Mesendoderm (in vitro differentiated cells): ENCODE measurements around the gene GFRA1.

Source experiments
- DNase-seq: peaks from one replicate; pipeline ENCODE4 v3.0.0; 2013
- H2AK5ac ChIP-seq: 2 replicates; pipeline ENCODE4 v1.6.1; 2013; ENCODE audit warnings: low read length, inconsistent platforms
- H2BK120ac ChIP-seq: 2 replicates; pipeline ENCODE4 v1.6.1; 2013; ENCODE audit warnings: low read depth, mild to moderate bottlenecking, low read length, moderate library complexity, mixed read lengths
- H2BK15ac ChIP-seq: replicated peaks from 2 replicates; pipeline ENCODE4 v1.6.1; 2013; ENCODE audit warnings: low read depth, mild to moderate bottlenecking, moderate library complexity
- H2BK5ac ChIP-seq: 2 replicates; pipeline ENCODE4 v1.6.1; 2013; ENCODE audit warnings: low read length, inconsistent platforms
- H3K18ac ChIP-seq: 2 replicates; pipeline ENCODE4 v1.6.1; 2013; ENCODE audit warnings: mild to moderate bottlenecking, low read length, mixed read lengths
- H3K23ac ChIP-seq: one replicate; pipeline ENCODE4 v1.6.1; 2013; ENCODE audit warnings: low read length
- H3K27ac ChIP-seq: 2 replicates; pipeline ENCODE4 v1.5.1; 2013; ENCODE audit warnings: low read depth, mild to moderate bottlenecking, inconsistent platforms, low read length, moderate library complexity
- H3K27me3 ChIP-seq: 2 replicates; pipeline ENCODE4 v1.6.1; 2013; ENCODE audit warnings: low read length, control low read depth, mild to moderate bottlenecking, inconsistent platforms; ENCODE audit not compliant: insufficient read depth, poor library complexity
- H3K36me3 ChIP-seq: 2 replicates; pipeline ENCODE4 v1.6.1; 2013; ENCODE audit warnings: low read length, inconsistent platforms; ENCODE audit not compliant: control insufficient read depth, insufficient read depth
- H3K4ac ChIP-seq: one replicate; pipeline ENCODE4 v1.6.1; 2013; ENCODE audit warnings: low read depth, mild to moderate bottlenecking, low read length, moderate library complexity
- H3K4me1 ChIP-seq: 2 replicates; pipeline ENCODE4 v1.6.1; 2013; ENCODE audit warnings: low read depth, low read length, inconsistent platforms; ENCODE audit not compliant: control insufficient read depth
- H3K4me2 ChIP-seq: 2 replicates; pipeline ENCODE4 v1.6.1; 2013; ENCODE audit warnings: low read length
- H3K4me3 ChIP-seq: 2 replicates; pipeline ENCODE4 v1.5.1; 2013; ENCODE audit warnings: mild to moderate bottlenecking, low read length
- H3K56ac ChIP-seq: one replicate; pipeline ENCODE4 v1.6.1; 2013; ENCODE audit warnings: low read length
- H3K79me1 ChIP-seq: 2 replicates; pipeline ENCODE4 v1.6.1; 2013; ENCODE audit warnings: low read length, inconsistent platforms
- H3K79me2 ChIP-seq: 2 replicates; pipeline ENCODE4 v1.6.1; 2013; ENCODE audit warnings: mild to moderate bottlenecking, low read length; ENCODE audit not compliant: control insufficient read depth, insufficient read depth
- H3K9ac ChIP-seq: 2 replicates; pipeline ENCODE4 v1.6.1; 2013; ENCODE audit warnings: low read length, inconsistent platforms
- H4K5ac ChIP-seq: one replicate; pipeline ENCODE4 v1.6.1; 2013; ENCODE audit warnings: low read length
- H4K8ac ChIP-seq: one replicate; pipeline ENCODE4 v1.6.1; 2013; ENCODE audit warnings: low read depth, mild to moderate bottlenecking, control low read depth, low read length, moderate library complexity
- WGBS: extraction: QIAGEN DNeasy Blood & Tissue Kit; methylation state at CpG from one replicate; pipeline ENCODE4 v1.1.7; 2013; ENCODE audit warnings: low lambda C conversion rate, missing lambda C conversion rate; ENCODE audit not compliant: insufficient coverage; ENCODE audit errors: extremely low coverage; 5-methylcytosine and 5-hydroxymethylcytosine counted together

GFRA1 gene

DNA sequence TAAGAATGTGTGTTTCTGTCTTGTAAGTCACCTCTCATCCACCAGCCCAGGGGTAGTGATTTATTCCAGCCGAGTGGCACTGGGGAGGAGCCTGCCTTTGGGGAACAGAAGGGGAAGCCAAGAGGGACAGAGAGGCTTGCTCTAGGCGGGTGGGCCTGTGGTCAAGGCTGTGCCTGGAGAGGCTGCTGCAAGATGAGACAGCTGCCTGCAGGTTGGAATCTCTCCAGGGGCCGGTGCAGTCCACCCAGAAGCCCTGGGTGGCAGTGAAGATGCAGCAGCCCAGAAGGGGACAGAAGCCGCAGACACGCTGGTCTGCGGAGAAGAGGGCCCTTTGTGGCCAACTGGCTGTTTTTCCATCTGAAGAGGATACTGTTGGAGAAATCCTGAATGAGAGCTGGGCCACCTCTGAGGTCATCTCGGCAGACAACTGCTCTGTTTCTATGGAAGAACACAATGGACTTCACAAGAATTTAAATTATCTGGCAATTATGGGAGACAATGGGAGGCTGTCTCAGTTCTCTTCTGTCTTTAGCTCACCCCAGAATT, 175.7 kb downstream of the GFRA1 start:
- no peak overlapping the region for H2AK5ac ChIP-seq
- no peak overlapping the region for H2BK15ac ChIP-seq
- no peak overlapping the region for H3K4me3 ChIP-seq
- H3K27ac ChIP-seq = no peak overlapping the region
- H3K4ac ChIP-seq = no peak overlapping the region
- WGBS = no CpG with 5 or more reads among the region's 7 CpGs
- H3K79me1 ChIP-seq = no peaks in the 10 kb centered on the region
- H3K4me2 ChIP-seq = no peak overlapping the region
- no peaks in the 10 kb centered on the region for H3K4me1 ChIP-seq
- H2BK5ac ChIP-seq = no peak overlapping the region
- no peak overlapping the region for H3K9ac ChIP-seq
- H3K79me2 ChIP-seq = no peaks in the 10 kb centered on the region
- no peak overlapping the region for H3K18ac ChIP-seq
- H4K8ac ChIP-seq = no peak overlapping the region
- no peak overlapping the region for H3K56ac ChIP-seq
- DNase-seq = peak; percentile 36
- no peaks in the 10 kb centered on the region for H3K27me3 ChIP-seq
- H3K36me3 ChIP-seq = no peaks in the 10 kb centered on the region
- H3K23ac ChIP-seq = no peak overlapping the region
- no peak overlapping the region for H2BK120ac ChIP-seq
- H4K5ac ChIP-seq = no peak overlapping the region

DNA sequence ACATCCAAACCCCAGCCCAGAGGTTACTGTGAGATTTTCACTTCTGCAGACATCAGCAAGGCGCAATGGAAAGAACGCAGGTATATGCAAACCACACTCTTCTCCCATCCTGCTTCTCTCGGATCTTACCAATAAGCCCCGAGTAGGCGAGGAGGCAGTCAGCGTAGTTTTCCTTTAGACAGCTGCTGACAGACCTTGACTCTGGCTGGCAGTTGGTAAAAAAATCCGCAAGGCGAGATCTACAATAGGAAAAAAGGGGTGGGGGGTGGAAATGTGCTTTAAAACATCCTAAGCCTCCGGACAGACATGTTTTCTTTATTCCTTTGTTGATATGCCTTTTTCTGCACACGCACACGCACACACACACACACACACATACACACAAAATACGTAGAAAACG, 176.5 kb downstream of the GFRA1 start:
- H3K4ac ChIP-seq = no peak overlapping the region
- no peak overlapping the region for H3K23ac ChIP-seq
- no peak overlapping the region for H2BK15ac ChIP-seq
- no peak overlapping the region for H3K4me3 ChIP-seq
- WGBS = no CpG with 5 or more reads among the region's 13 CpGs
- H3K4me1 ChIP-seq = no peaks in the 10 kb centered on the region
- no peak overlapping the region for H3K9ac ChIP-seq
- H3K18ac ChIP-seq = no peak overlapping the region
- no peak overlapping the region for H2AK5ac ChIP-seq
- no peaks in the 10 kb centered on the region for H3K79me1 ChIP-seq
- DNase-seq = no peak
- H3K56ac ChIP-seq = no peak overlapping the region
- no peaks in the 10 kb centered on the region for H3K27me3 ChIP-seq
- no peak overlapping the region for H4K5ac ChIP-seq
- no peaks in the 10 kb centered on the region for H3K36me3 ChIP-seq
- no peak overlapping the region for H3K27ac ChIP-seq
- no peak overlapping the region for H4K8ac ChIP-seq
- no peak overlapping the region for H2BK5ac ChIP-seq
- H3K79me2 ChIP-seq = no peaks in the 10 kb centered on the region
- no peak overlapping the region for H3K4me2 ChIP-seq
- no peak overlapping the region for H2BK120ac ChIP-seq

DNA sequence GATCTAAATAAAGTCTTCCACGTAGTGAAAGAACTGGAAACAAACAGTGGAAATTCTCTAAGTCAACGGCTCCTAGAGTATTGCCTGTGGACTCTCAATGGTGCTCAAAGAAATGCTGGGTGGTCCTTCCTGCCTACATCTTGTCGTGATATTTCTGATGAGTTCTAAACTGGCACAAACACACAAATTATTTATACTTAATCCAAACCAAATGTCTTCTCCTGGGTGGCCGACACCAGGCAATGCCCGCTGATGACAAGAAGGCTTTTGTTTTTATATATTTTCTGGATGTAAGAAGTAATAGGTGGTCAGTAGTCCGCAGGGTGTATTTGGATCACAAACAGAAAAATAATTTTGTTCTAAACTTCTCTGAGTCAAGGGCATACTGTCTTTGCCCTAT, 178.7 kb downstream of the GFRA1 start:
- H3K23ac ChIP-seq = no peak overlapping the region
- H4K5ac ChIP-seq = no peak overlapping the region
- H3K4me1 ChIP-seq = no peaks in the 10 kb centered on the region
- no peak overlapping the region for H4K8ac ChIP-seq
- no peak overlapping the region for H2BK5ac ChIP-seq
- H3K9ac ChIP-seq = no peak overlapping the region
- no peak overlapping the region for H3K4me2 ChIP-seq
- no peak overlapping the region for H2BK120ac ChIP-seq
- H3K27me3 ChIP-seq = no peaks in the 10 kb centered on the region
- no peaks in the 10 kb centered on the region for H3K79me2 ChIP-seq
- H3K36me3 ChIP-seq = no peaks in the 10 kb centered on the region
- no peak overlapping the region for H2BK15ac ChIP-seq
- H3K56ac ChIP-seq = no peak overlapping the region
- H3K27ac ChIP-seq = no peak overlapping the region
- no peak overlapping the region for H3K4me3 ChIP-seq
- DNase-seq = no peak
- WGBS = no CpG with 5 or more reads among the region's 6 CpGs
- no peak overlapping the region for H3K4ac ChIP-seq
- H3K18ac ChIP-seq = no peak overlapping the region
- H2AK5ac ChIP-seq = no peak overlapping the region
- H3K79me1 ChIP-seq = no peaks in the 10 kb centered on the region

DNA sequence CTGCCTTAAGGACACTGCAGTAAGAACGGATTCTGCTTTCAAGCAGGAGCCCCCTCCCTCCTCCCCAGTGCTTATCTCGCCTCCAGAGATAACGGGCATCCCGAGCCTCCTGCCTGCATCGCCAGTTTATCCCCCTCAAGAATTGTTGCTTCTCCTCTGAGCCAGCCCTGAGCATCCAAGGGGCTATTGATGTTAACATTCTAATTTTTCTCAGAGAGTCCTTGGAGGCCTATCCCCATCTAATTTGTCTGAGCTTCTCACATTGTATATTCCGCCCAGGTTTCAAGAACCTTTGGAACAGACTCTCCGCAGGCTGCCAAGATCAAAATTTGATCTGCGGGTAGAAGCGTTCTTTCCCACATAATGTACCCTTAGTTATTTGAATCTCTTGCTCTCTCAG, 180.0 kb downstream of the GFRA1 start:
- Histone ChIP-seq H3K4me3 (no peak overlapping the region), H3K56ac (no peak overlapping the region), H3K4me2 (no peak overlapping the region), H2BK120ac (no peak overlapping the region), H3K36me3 (no peaks in the 10 kb centered on the region), H2BK15ac (no peak overlapping the region), H3K79me1 (no peaks in the 10 kb centered on the region), H4K5ac (no peak overlapping the region), H3K79me2 (no peaks in the 10 kb centered on the region), H2AK5ac (no peak overlapping the region), H3K4ac (no peak overlapping the region), H3K27ac (no peak overlapping the region), H3K4me1 (no peaks in the 10 kb centered on the region), H3K18ac (no peak overlapping the region), H4K8ac (no peak overlapping the region), H3K9ac (no peak overlapping the region), H2BK5ac (no peak overlapping the region), H3K27me3 (no peaks in the 10 kb centered on the region), H3K23ac (no peak overlapping the region)
- peak; percentile 31 for DNase-seq
- WGBS = no CpG with 5 or more reads among the region's 9 CpGs

DNA sequence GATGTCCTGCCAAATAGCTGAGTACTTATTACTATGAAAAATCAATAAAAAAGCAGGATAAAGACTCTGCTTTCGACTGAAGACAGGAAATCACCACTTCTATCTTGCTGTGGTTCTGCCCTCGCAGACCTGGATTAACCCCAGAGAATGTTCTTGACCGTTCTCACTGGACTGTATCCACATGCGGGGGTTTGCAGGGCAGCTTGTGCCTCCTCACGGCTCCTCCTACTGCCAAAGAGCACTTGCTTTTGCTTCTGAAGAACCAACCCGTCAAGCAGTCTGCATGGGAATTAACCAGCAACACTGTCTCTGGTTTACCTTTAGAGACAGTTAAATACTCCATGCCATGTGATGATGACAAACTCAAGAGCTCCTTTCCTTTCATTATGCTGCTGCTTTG, 184.0 kb downstream of the GFRA1 start:
- no peak for DNase-seq
- H4K8ac ChIP-seq = no peak overlapping the region
- H3K23ac ChIP-seq = no peak overlapping the region
- no peak overlapping the region for H3K18ac ChIP-seq
- H3K79me2 ChIP-seq = no peaks in the 10 kb centered on the region
- no peak overlapping the region for H2BK15ac ChIP-seq
- no peak overlapping the region for H2AK5ac ChIP-seq
- no peaks in the 10 kb centered on the region for H3K36me3 ChIP-seq
- H3K27ac ChIP-seq = no peak overlapping the region
- no peak overlapping the region for H3K4me2 ChIP-seq
- no peaks in the 10 kb centered on the region for H3K79me1 ChIP-seq
- H3K4me1 ChIP-seq = no peaks in the 10 kb centered on the region
- H3K56ac ChIP-seq = no peak overlapping the region
- no peak overlapping the region for H4K5ac ChIP-seq
- no peak overlapping the region for H3K9ac ChIP-seq
- H2BK5ac ChIP-seq = no peak overlapping the region
- H2BK120ac ChIP-seq = no peak overlapping the region
- no peak overlapping the region for H3K4ac ChIP-seq
- no peaks in the 10 kb centered on the region for H3K27me3 ChIP-seq
- WGBS = no CpG with 5 or more reads among the region's 6 CpGs
- H3K4me3 ChIP-seq = no peak overlapping the region

DNA sequence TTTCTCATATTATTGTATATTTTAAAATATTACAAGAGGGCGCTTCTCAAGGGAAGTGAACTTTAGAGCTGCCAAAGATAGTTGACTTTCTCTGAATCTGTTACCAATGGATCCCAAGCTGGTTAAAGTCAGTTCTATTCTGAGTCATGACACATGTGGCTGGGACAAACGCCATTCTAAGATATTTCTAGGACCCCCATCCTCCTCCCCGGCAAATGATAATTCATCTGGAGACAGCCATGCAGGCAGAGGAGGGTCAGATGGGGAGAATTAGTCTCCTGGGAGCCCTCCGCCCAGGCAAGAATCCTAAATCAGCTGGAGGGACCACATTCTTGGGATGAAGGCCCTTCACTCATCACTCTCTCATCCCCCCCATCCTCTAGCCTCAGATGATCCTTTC, 187.7 kb downstream of the GFRA1 start:
- WGBS = no CpG with 5 or more reads among the region's 4 CpGs
- H3K79me2 ChIP-seq = no peaks in the 10 kb centered on the region
- H2BK15ac ChIP-seq = no peak overlapping the region
- H3K4me3 ChIP-seq = no peak overlapping the region
- no peak overlapping the region for H3K27ac ChIP-seq
- H3K4ac ChIP-seq = no peak overlapping the region
- no peaks in the 10 kb centered on the region for H3K79me1 ChIP-seq
- no peak overlapping the region for H3K4me2 ChIP-seq
- no peak for DNase-seq
- H3K9ac ChIP-seq = no peak overlapping the region
- H3K18ac ChIP-seq = no peak overlapping the region
- H3K23ac ChIP-seq = no peak overlapping the region
- no peak overlapping the region for H2BK120ac ChIP-seq
- H3K36me3 ChIP-seq = no peaks in the 10 kb centered on the region
- no peak overlapping the region for H2AK5ac ChIP-seq
- H2BK5ac ChIP-seq = no peak overlapping the region
- no peak overlapping the region for H4K5ac ChIP-seq
- no peaks in the 10 kb centered on the region for H3K27me3 ChIP-seq
- H3K4me1 ChIP-seq = peaks cover 5% of the 10 kb centered on the region
- H3K56ac ChIP-seq = no peak overlapping the region
- no peak overlapping the region for H4K8ac ChIP-seq
